ENCODE results near the gene ZNF611.
"Not testable (repeated sequence)": the region's sequence is repeated elsewhere in the genome, so short reads cannot be mapped to it uniquely, and the experiment has no call there.

Gene ZNF611

DNA sequence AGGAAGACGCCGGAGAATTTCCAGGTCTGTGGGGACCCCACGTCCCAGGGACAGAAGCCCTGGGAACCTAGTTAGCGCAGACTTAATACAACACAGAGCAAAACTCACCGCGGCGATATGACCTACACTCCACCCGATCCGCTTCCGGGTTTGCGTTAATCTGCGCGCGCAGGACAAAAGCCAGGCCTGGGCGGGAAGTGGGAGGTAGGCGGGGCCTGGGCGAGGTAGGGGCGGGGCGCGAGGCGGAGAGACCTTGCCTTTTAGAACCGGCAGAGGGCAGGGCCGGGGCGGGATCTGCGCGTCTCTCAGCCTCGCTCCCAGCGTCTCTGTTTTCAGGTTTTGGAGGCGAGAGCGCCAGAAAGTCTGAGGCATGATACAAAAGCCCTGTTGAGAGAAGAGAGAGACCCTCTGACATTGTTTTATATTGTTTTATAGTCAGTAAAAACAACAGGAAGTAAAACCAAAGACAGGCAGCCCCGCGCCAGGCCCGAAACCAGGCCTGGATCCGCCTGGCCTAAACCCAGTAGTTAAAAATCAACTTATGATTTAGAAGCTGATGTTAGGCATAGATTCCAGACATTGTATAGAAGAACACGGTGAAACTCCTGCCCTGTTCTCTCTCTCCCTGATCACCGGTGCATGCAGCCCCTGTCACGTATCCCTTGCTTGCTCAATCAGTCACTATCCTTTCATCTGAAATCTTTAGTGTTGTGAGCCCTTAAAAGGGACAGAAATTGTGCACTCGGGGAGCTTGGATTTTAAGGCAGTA lies at the start of gene ZNF611:
TSS of gene ZNF611 (minus strand) at position 152 of the 769 bp plus-strand sequence. CDS start 19,150 bp downstream, outside the sequence.
- DNase-seq = peak; percentile 94

DNA sequence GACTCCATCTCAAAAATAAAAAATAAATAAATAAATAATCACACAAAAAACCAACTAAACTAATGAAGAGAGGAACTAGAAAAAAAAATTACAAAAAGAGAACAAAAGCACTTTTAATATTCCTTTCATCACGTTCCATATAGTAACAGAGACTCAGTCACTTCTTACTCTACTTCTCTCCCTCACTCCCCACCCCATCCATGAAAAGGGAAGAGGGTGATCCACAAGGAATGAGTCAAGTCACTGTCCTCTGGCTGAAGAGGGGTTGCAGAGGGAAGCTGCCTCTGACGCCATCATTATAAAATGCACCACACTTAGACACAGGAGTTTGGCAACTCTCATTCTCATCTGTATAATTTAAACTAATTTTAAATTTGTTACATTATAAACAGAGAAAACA lies 48.0 kb upstream of the ZNF611 start:
- not testable (repeated sequence) for DNase-seq

DNA sequence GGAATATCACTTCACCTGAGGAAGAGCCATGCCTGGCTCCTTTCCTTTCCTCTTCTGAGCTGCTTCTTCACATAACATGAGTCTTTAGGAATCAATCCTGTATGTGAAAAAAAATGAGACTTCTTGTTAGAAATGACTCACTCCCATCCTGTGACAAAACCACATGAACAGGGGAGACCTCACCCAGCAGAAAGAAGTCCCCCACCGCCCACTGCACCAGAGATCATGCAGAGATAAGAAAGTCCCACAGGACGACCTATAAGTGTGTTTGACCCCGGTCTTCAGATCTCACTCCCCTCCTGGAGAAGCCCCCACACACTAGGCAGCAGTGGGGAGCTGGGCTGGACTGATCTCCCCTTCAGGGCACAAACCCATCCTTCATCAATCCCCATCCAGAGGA lies 44.0 kb upstream of the ZNF611 start:
- no peak for DNase-seq

- not testable (repeated sequence) for DNase-seq
Observed at GRCh38 chr19:52756447-52756846, 21.6 kb upstream of the ZNF611 start.

GRCh38 chr19:52749780-52750179 lies 14.9 kb upstream of the ZNF611 start:
- DNase-seq = no peak

DNA sequence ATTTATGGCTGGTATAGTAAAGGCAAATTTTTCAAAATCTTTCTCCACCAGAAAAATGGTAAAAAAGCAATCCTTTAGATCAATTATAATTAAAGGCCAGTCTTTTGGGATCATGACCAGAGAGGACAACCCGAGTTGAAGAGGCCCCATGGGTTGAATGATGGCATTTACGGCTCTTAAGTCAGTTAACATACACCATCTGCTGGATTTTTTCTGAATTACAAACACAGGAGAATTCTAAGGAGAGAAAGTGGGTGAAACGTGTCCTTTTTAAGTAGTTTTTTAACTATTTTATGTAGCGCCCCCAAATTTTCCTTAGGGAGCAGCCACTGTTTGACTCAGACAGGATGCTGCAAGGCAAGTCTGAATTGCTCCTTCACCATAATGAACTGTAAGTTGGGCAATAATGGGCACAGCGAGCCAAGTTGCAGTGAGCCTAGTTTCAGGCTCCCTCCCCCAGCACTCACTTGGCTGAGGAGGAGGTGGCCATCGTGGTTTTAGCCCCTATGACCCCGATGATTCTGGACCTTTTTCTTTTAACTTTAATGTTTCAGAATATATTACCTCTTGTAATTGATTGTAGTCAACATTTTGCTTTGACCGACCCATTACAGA lies 13.6 kb upstream of the ZNF611 start:
- peak; percentile 16 for DNase-seq

DNA sequence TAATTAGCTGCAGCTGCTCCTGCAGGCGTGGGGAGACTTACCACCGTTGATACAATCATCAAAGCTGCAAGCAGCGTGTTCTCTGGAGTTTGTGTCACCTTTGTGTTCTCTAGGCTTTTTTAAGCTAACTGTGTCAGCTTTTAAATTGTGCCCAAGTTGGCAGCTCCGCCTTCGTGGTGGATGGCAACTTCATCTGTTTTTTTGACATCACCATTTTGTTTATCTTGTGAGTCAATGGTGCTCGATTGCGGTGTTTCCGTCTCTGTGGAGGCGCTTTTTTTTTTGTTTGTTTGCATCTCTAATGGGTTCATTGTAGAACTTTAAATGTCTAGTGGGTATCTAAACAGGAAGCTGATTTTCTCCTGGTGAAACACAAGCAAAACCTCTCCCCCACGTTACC lies 11.1 kb upstream of the ZNF611 start:
- not testable (repeated sequence) for DNase-seq

DNA sequence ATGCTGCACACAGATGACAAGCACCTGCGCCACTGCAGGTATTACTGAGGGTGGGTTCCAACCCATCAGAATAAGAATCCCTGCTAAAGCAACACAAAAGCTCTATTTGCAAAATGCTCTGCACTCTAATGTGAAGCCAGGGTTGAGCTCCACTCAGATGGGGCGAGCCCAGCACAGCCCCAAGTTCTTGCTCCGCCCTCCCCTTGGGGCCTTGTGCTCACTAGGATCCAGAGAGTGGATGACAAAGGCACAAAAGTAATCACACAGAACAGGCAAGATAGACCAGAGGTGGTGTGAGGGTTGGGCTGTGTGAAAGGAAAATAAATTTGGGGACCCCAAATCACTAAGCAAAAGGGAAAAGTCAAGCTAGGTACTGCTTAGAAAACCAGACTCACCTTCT lies 8.2 kb upstream of the ZNF611 start:
- DNase-seq = no peak

GRCh38 chr19:52742516-52742915 lies 7.7 kb upstream of the ZNF611 start:
- DNase-seq = no peak

GRCh38 chr19:52741951-52742485 lies 7.2 kb upstream of the ZNF611 start:
- no peak for DNase-seq

- DNase-seq = not testable (repeated sequence)
Observed at GRCh38 chr19:52741371-52741770, 6.5 kb upstream of the ZNF611 start.

DNA sequence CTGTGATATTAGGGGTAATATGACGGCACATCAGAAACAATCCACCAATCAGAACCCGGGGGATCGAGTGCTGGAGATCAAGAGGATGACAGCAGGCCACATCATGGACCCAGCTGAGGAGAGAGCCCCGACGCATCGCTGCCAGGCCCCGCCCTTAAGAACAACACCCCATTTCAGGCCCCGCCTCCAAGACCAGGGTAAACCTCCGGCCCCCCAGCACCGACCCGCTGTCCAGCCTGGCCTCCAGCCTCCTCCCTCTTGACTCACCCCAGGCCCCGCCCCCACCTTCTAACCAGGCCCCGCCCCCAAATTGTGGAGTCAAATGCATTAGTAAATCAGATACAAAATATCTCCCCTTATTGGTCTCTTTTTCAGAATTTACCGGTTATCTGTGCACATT lies 4.7 kb upstream of the ZNF611 start:
- DNase-seq = no peak

GRCh38 chr19:52735734-52736133 lies 890 bp upstream of the ZNF611 start:
- DNase-seq = no peak

GRCh38 chr19:52734331-52734892 lies 432 bp downstream of the ZNF611 start:
- DNase-seq = no peak

DNA sequence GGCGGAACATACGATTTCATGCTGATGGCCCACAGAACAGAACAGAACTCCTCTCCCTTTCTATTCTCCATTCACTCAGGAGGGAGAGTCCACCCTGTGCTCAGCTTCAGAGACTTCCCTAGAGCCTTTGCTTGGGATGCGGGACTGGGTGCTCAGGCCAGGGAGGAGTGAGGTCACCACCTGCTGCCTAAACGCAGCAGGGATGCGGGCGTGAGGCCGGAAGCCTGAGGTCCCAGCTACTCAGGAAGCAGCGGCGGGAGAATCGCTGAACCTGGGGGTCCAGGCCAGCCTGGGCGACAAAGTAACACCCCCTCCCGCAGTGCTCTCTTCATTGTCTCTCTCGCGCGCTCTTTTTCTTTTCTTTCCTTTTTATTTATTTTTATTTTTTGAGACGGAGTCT lies 8.8 kb downstream of the ZNF611 start:
- DNase-seq = not testable (repeated sequence)

- DNase-seq = no peak
Observed at GRCh38 chr19:52725528-52725961, 9.3 kb downstream of the ZNF611 start.

- no peak for DNase-seq
Observed at GRCh38 chr19:52724701-52725514, 9.9 kb downstream of the ZNF611 start.

DNA sequence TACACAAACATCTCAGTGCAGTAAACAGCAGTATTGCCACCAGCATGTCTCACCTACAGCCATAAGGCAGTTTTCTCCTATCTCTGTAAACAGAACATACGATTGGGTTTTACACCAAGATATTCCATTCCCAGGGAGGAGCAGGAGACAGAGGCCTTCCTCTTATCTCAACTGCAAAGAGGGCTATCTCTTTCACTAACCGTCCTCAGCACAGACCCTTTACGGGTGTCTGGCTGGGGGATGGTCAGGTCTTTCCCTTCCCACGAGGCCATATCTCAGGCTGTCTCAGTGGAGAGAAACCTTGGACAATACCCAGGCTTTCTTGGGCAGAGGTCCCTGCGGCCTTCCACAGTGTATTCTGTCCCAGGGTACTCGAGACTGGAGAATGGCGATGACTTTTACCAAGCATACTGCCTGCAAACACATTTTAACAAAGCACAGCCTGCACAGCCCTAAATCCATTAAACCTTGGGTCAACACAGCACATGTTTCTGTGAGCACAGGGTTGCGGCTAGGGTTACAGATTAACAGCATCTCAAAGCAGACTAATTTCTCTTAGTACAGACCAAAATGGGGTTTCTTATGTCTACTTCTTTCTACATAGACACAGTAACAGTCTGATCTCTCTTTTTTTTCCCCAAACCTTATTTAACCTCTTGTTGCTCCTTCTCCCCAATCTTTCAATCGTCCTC lies 10.8 kb downstream of the ZNF611 start:
- DNase-seq = not testable (repeated sequence)

DNA sequence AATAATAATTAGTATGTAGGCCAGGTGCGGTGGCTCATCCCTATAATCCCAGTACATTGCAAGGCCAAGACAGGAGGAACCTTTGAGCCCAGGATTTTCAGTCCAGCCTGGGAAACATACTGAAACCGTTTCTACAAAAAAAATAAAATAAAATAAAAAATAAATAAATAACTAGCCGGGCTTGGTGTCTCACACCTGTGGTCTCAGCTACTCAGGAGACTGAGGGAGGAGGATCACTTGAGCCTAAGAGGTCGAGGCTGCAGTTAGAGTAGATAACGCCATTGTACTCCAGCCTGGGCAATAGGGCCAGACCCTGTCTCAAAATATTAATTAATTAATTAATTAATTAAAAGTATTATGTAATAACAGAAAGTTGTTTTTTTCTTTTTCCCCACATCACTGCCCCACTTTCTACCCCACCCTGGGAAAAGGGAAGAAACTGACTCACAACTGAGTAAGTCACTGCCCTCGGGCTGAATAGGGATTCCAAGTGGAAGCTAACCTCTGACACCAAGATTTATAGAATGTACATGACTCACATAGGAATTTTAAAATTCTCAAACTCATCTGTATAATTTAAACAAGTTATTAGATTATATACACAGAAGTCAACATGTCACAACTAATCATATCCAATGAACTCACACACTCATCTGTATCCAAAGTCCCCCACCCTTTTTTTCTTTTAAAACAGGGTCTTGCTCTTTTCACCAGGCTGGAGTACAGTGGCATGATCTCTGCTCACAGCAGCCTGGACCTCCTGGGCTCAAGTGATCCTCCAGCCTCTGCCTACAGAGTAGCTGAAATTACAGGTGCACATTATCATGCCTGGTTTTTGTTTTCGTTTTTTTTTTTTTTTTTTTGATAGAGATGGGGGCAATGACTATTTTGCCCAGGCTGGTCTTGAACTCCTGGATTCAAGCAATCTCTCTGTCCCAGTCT lies 12.5 kb downstream of the ZNF611 start:
- peak; percentile 78 for DNase-seq

- DNase-seq = not testable (repeated sequence)
Observed at GRCh38 chr19:52720541-52720940, 14.3 kb downstream of the ZNF611 start.

GRCh38 chr19:52716522-52716921 lies 18.3 kb downstream of the ZNF611 start:
- no peak for DNase-seq
